Measurements from ENCODE around the gene SIRT7.

Gene SIRT7

GRCh38 chr17:81885454-81885853 is 32.5 kb downstream of the SIRT7 start:
- no peak for FAIRE-seq

- FAIRE-seq = no peak
Measured at GRCh38 chr17:81884968-81885367, 33.0 kb downstream of the SIRT7 start.

- no peak for FAIRE-seq
Measured at GRCh38 chr17:81884520-81884919, 33.5 kb downstream of the SIRT7 start.

- no peak for FAIRE-seq
Measured at GRCh38 chr17:81879121-81879520, 38.9 kb downstream of the SIRT7 start.

GRCh38 chr17:81878294-81878693 is 39.7 kb downstream of the SIRT7 start:
- no peak for FAIRE-seq

- no peak for FAIRE-seq
Measured at GRCh38 chr17:81877569-81877968, 40.4 kb downstream of the SIRT7 start.

- FAIRE-seq = no peak
Measured at GRCh38 chr17:81871387-81872230, 46.4 kb downstream of the SIRT7 start.

- no peak for FAIRE-seq
Measured at GRCh38 chr17:81870981-81871386, 47.0 kb downstream of the SIRT7 start, which contains the start of gene ARHGDIA. TSS of gene ARHGDIA (minus strand) at chr17:81871337. CDS start at chr17:81869930, 1,407 bp downstream.

- no peak for FAIRE-seq
Measured at GRCh38 chr17:81870131-81870980, 47.6 kb downstream of the SIRT7 start.

GRCh38 chr17:81869221-81870130 is 48.5 kb downstream of the SIRT7 start:
- no peak for FAIRE-seq

GRCh38 chr17:81868674-81869220 is 49.2 kb downstream of the SIRT7 start:
- no peak for FAIRE-seq

GRCh38 chr17:81867991-81868673 is 49.8 kb downstream of the SIRT7 start:
- FAIRE-seq = no peak

- no peak for FAIRE-seq
Measured at GRCh38 chr17:81867170-81867990, 50.6 kb downstream of the SIRT7 start.

- no peak for FAIRE-seq
Measured at GRCh38 chr17:81866440-81867169, 51.4 kb downstream of the SIRT7 start.

- no peak for FAIRE-seq
Measured at GRCh38 chr17:81865733-81866439, 52.1 kb downstream of the SIRT7 start.

GRCh38 chr17:81865358-81865732 is 52.6 kb downstream of the SIRT7 start:
- no peak for FAIRE-seq

GRCh38 chr17:81863833-81864768 is 53.9 kb downstream of the SIRT7 start:
- no peak for FAIRE-seq

- FAIRE-seq = no peak
Measured at GRCh38 chr17:81863123-81863675, 54.8 kb downstream of the SIRT7 start.
